ENCODE measurements around the gene VEGFC.

DNA sequence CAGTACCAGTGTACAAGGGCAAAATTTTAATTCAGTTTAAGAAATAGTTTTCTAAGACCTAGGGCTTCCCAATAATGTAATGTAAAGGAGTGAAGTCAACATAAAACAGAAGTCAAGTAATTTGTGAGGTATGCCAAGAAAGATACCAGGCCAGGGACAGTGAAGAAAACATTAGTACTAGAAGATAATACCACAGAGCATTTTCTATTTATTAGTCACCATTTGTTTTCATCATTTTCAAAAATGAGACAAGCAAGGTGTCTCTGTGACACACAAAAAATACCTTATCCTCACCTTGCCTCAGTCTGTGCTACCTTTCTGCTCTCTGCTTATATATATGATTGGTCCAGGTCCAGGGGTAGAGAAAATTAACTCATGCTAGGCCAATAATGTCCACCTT, 46.8 kb downstream of the VEGFC start:
- no peak for TF ChIP-seq ELF4 (IDR thresholded peaks at IDR 0.05)
- TF ChIP-seq SUZ12 (IDR thresholded peaks at IDR 0.05): no peak
- TF ChIP-seq BHLHE40 (IDR thresholded peaks at IDR 0.05; ENCODE audit: borderline replicate concordance): no peak
- TF ChIP-seq SP1 (IDR thresholded peaks at IDR 0.05): no peak
- TF ChIP-seq NFRKB (IDR thresholded peaks at IDR 0.05): no peak
- TF ChIP-seq FOXM1 (IDR thresholded peaks at IDR 0.05; ENCODE audit: borderline replicate concordance): no peak
- TF ChIP-seq ZNF384 (IDR thresholded peaks at IDR 0.05): no peak
- no peak for TF ChIP-seq HDGF (IDR thresholded peaks at IDR 0.05; ENCODE audit: borderline replicate concordance)
